ENCODE data around the gene GMPPA. TPM values are rescaled to one million over a fixed set of nuclear protein-coding genes. Genes with fewer than 3 reads are reported as not detected.

GMPPA gene
- polyA plus RNA-seq (2013, experiment 1 of 2; ENCODE audit: insufficient read length) = 51.1 TPM
- 51.0 TPM for polyA plus RNA-seq (2013, experiment 2 of 2; ENCODE audit: insufficient read length)

GRCh38 chr2:219498280-219499057, at the start of gene GMPPA:
TSS of gene GMPPA (plus strand) at chr2:219498891. CDS start at chr2:219499976, 1,085 bp downstream.
- DNase-seq = peak; percentile 98

GRCh38 chr2:219449609-219450008, 49.1 kb upstream of the GMPPA start:
- no peak for DNase-seq

GRCh38 chr2:219451661-219452360, 46.9 kb upstream of the GMPPA start:
- DNase-seq = no peak

DNA sequence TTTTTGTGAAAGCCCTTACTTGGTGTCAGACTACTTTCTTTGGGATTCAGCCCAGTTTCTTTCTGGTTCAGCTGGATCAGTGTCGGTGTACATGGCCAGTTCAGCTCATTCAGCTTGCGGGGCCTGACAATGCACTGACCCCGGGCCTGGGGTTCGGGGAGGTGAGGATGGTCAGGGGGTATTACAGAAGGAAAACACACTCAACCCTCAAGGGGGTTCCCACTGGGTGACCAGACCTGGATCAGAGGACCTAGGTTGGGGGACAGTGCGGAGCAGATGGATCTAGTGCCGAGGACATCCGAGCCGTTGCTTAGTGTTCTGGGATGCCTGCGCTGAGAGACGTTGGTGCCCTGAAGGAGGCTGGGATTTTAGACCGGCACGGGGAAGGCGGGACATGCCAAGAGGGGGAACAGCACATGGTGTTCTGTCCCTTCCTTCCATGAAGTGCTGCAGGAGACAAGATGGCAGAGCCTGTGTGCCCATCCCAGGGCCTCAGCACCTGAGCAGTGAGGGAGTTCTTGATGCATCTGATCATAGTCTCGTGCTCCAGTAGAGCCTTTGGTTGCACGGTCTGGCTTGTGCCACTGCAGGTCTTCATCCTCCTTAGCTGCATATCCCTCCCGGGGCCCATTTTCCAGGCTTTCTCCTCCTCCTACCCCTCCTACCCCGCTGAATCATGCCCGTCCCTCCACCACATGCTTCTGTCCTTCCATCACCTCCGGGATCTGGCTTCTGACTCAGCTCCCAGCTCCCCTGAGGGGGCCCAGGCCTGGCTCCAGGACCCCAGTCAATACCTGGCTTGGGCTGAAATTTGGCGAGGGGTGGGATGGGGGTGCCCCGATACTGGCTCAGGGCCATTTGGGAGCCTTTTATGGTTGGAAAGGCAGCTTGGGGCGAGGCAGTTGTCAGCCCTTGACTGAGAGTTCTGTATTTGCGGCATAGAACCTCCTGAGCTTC, 46.1 kb upstream of the GMPPA start:
- peak; percentile 99 for DNase-seq

GRCh38 chr2:219453671-219454590, 44.8 kb upstream of the GMPPA start:
- peak; percentile 98 for DNase-seq

- no peak for DNase-seq
Measured at GRCh38 chr2:219455581-219455980, 43.1 kb upstream of the GMPPA start.

DNA sequence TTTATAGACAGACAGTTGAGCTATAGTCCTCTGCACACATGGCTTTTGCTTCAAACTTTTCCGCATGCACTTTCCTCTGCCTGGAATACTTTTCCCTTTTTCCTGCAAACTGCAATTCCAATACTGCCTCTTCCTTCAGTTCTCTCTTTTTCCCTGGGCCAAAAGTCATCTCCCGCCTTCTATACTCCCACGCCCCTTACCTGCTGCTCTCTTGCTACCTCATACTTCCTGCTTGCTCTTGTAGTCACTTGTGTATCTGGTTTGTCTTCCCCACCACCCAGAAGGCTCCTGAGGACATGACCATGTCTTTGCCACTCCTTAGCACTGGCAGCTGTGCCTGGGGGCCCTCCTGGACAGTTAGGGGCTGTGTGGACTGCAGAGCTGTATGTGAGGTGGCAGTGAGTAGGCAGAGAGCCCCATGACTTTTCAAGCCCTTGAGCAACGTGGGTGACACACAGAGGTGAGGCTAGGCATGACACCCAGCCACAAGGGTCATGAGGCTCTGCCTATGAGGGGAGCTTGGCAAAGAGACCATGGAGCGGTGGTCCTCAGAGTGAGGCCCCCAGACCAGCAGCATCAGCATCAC, 40.8 kb upstream of the GMPPA start:
- no peak for DNase-seq

DNA sequence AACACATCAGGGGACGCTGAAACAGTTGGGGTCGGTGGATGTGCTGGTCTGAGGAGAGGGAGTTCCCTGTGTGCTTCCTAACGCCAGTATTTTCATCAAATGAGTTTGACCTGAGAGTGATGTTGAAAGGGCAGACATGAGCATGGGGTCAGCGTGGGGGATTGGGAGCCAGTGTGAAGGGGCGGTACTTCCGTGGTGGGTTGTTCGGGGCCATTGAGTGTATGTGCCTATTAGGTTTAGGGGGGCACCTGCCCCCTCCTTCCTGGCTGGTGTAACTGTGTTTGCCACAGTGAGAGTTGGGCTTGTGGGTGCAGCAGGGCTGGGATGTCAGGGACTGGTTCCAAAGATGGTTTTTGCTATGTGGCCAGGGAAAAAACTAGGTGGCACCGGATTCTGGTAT, 39.7 kb upstream of the GMPPA start:
- DNase-seq = no peak

DNA sequence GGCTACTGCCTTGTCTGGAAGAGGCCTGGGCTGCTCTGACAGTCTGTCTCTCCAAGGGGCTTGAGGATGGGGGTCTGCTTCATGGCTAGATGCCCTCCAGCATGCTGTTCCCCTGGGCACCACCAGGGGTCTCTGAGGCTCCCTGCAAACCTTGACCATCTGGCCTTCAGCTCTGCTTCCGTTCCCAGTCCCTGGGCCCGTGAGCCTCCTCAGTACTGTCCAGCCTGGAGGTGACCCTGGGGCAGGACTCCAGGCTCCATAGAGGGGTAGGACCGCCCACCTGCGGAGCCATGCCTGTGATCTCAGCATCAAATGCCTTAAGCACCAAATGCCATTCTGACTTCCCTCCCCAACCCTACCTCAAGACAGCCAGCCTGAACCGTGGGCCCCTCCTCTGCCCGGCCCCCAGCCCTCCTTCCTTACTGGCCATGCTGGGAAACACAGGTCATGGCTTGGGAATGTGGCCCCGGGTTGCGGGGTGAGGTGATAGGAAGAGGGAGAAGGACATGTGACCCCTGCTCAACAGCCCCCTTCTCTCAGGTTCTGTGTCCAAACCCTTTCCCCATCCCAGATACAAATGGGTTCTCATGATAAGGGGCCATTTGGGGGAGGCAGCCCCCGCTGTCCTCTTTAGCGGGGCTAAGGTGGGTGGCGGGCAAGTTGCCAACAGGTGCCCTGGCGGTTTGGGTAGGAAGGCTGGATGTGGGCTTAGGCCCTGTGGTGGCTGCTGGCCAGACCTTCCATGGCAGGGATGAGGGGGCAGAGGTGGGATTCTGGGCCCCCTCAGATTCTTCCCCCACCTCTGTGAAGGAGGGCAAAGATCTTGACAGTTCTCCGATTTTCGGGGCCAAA, 39.0 kb upstream of the GMPPA start:
- DNase-seq = peak; percentile 53

GRCh38 chr2:219460424-219460926, 38.2 kb upstream of the GMPPA start:
- peak; percentile 86 for DNase-seq

DNA sequence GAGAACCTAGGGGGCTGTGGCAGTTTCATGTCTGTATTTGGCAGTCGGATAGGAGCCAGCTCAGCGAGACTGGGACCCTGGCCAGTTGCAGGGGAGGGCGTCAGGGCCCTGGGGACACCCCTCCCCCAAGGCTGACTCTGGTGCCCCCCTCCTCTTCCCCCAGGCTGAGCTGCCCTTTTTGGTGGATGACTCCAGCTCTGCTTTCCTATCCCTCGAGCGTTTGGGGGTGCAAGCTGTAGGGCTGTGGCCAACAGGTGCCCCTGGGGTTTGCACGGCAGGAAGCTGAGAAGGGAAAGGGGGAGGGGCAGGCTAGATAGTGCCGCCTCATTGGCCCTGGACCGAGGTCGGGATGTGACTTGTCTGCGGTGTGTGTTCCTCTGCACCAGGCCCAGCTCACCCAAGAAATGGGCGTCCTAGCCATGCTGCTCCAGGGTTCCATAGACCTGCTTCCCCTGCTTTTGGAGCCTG, 37.6 kb upstream of the GMPPA start:
- DNase-seq = peak; percentile 52

GRCh38 chr2:219461669-219462068, 37.0 kb upstream of the GMPPA start:
- no peak for DNase-seq

DNA sequence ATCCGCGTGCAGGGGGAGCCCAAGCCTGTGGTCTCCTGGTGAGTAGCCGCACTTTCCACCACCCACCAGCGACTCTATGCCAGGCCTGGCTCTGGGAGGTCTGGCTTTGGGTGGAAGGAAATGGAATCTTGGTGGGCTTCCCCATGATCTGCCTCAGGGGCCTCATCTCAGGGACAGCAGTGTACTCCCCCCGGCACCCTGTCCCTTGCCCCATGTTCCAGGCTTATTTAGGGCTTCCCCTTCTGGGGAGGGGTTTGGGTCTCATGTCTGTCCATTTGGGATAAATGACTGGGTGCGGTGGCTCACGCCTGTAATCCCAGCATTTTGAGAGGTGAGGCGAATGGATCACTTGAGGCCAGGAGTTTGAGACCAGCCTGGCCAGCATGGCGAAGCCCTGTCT, 36.3 kb upstream of the GMPPA start:
- DNase-seq = no peak

DNA sequence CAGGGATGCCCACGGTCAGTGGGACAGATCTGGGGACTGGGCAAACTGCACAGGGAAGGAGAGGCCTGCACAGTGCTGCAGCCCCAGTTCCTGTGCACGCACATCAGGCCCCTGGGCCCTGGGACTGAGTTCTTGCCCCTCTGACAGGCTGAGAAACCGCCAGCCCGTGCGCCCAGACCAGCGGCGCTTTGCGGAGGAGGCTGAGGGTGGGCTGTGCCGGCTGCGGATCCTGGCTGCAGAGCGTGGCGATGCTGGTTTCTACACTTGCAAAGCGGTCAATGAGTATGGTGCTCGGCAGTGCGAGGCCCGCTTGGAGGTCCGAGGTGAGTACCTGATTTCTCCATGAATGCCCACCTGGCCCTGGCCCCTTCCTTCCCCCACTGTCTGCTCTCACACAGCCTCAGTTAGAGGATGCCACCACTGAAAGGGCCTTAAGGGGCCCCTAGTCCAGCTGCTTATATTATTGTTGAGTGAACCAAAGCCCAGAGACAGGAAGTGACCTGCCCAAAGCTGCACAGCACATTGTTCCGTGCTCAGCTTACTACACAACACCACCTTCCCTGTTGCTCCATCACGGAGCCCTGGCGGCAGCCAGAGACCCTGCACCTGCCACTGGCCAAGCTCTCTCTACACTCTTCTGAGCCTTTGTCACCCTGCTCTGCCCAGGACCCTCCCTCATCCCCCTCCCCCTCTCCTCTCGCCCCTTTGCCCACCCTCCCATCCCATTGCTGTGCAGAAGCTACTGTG, 34.2 kb upstream of the GMPPA start:
- no peak for DNase-seq

- no peak for DNase-seq
Measured at GRCh38 chr2:219465659-219466561, 32.8 kb upstream of the GMPPA start.

DNA sequence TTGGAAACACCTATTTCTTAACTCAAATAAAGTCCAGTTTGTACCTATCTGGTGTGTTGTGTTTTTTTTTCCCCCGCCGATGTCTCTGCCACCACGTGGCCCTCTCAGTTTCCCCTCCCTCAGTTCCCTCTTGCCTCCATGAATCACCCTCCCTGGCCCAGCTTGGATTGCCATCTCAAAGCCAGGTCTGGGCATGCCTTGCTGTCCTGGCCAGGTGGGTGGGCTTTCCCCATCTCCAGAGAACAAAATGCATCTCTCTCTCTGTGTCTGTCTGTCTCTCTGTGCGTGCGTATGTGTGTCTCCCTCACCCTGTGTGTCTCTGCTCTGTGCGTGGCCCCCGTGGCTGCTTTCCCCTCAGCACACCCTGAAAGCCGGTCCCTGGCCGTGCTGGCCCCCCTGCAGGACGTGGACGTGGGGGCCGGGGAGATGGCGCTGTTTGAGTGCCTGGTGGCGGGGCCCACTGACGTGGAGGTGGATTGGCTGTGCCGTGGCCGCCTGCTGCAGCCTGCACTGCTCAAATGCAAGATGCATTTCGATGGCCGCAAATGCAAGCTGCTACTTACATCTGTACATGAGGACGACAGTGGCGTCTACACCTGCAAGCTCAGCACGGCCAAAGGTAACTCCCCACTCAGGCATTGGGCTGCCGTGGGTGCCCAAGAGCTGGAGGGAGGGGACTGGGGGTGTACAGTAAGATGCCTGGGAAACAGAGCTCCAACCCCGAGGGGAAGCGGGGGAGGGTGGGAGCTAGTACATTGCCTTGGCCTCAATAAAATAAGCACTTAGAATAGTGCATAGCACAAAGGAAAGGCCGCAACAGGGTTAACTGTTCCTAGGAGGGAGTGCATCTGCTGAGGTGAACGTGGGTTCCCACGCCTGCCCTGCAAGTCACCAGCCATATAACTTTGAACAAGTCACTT, 31.6 kb upstream of the GMPPA start:
- DNase-seq = no peak

DNA sequence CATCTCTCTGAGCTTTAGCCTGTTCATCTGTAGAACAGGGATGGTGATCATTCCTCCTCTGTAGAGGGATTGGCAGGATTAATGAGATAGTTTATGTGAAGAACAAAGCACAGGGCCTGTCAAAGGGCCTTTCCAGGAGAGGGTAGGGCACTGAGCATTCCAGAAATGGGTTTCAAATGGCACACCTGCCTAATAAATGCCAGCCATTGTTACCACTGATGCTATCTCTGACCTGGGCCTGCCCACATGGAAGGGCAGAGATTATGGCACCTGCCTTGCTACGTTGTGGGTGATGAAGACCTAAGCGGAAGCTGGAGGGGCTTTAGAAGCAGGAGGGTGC, 31.0 kb upstream of the GMPPA start:
- no peak for DNase-seq
